ENCODE results near the gene GDPD2. TPM values are rescaled to one million over a fixed set of nuclear protein-coding genes. Genes with fewer than 3 reads are reported as not detected.

Gene GDPD2
- total RNA-seq, 1 experiment from 2014 or later = 0.84 TPM

GRCh38 chrX:70445951-70446350 is 22.8 kb downstream of the GDPD2 start:
- Histone ChIP-seq H3K4me1 (ENCODE audit: insufficient read depth, low read length, poor library complexity, severe bottlenecking) (no peaks in the 10 kb centered on the region), H3K27me3 (replicated peaks; ENCODE audit: insufficient read depth, low read depth, low read length, poor library complexity) (peaks cover 47% of the 10 kb centered on the region), H3K9me3 (ENCODE audit: low read depth, low read length, poor library complexity, severe bottlenecking) (no peaks in the 10 kb centered on the region), H3K4me3 (ENCODE audit: low read depth, low read length, poor library complexity, severe bottlenecking) (no peak overlapping the region), H3K27ac (ENCODE audit: low read depth, low read length, poor library complexity, severe bottlenecking) (no peak overlapping the region), H3K36me3 (ENCODE audit: insufficient read depth, low read length, poor library complexity, severe bottlenecking) (no peaks in the 10 kb centered on the region)
- TF ChIP-seq EZH2 (IDR thresholded peaks at IDR 0.05; ENCODE audit: borderline replicate concordance, low read depth, low read length, poor library complexity, severe bottlenecking) = no peak
- no peak for DNase-seq (ENCODE audit: low spot score)
- intact Hi-C loops (cut with micrococcal nuclease; ENCODE audit: unreplicated experiment) = no loop called here
- ChIA-PET CTCF (no interaction called here), POLR2A (ENCODE audit: low non-redundant PET) (interaction anchor here (0.6 kb wide), 1 partner anchor 28 kb away, joined by 4 read pairs; no protein-coding TSS in a partner anchor)
- BruUV-seq (replicated peaks) = no TSS peak

GRCh38 chrX:70446380-70447350 is 23.6 kb downstream of the GDPD2 start:
- no peak overlapping the region for H3K4me3 ChIP-seq (ENCODE audit: low read depth, low read length, poor library complexity, severe bottlenecking)
- H3K27me3 ChIP-seq (replicated peaks; ENCODE audit: insufficient read depth, low read depth, low read length, poor library complexity) = peaks cover 41% of the 10 kb centered on the region
- no TSS peak for BruUV-seq (replicated peaks)
- H3K9me3 ChIP-seq (ENCODE audit: low read depth, low read length, poor library complexity, severe bottlenecking) = no peaks in the 10 kb centered on the region
- no peak for DNase-seq (ENCODE audit: low spot score)
- intact Hi-C loops (cut with micrococcal nuclease; ENCODE audit: unreplicated experiment) = no loop called here
- no peak overlapping the region for H3K27ac ChIP-seq (ENCODE audit: low read depth, low read length, poor library complexity, severe bottlenecking)
- H3K36me3 ChIP-seq (ENCODE audit: insufficient read depth, low read length, poor library complexity, severe bottlenecking) = no peaks in the 10 kb centered on the region
- ChIA-PET CTCF (no interaction called here), POLR2A (ENCODE audit: low non-redundant PET) (interaction anchor here (0.6 kb wide), 1 partner anchor 27 kb away, joined by 4 read pairs; no protein-coding TSS in a partner anchor)
- no peaks in the 10 kb centered on the region for H3K4me1 ChIP-seq (ENCODE audit: insufficient read depth, low read length, poor library complexity, severe bottlenecking)
- no peak for TF ChIP-seq EZH2 (IDR thresholded peaks at IDR 0.05; ENCODE audit: borderline replicate concordance, low read depth, low read length, poor library complexity, severe bottlenecking)
- TF ChIP-seq, protein P1, sequence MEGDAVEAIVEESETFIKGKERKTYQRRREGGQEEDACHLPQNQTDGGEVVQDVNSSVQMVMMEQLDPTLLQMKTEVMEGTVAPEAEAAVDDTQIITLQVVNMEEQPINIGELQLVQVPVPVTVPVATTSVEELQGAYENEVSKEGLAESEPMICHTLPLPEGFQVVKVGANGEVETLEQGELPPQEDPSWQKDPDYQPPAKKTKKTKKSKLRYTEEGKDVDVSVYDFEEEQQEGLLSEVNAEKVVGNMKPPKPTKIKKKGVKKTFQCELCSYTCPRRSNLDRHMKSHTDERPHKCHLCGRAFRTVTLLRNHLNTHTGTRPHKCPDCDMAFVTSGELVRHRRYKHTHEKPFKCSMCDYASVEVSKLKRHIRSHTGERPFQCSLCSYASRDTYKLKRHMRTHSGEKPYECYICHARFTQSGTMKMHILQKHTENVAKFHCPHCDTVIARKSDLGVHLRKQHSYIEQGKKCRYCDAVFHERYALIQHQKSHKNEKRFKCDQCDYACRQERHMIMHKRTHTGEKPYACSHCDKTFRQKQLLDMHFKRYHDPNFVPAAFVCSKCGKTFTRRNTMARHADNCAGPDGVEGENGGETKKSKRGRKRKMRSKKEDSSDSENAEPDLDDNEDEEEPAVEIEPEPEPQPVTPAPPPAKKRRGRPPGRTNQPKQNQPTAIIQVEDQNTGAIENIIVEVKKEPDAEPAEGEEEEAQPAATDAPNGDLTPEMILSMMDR (conservative IDR thresholded peaks at IDR 0.05; ENCODE audit: low read depth, low read length) = no peak

- no TSS peak for BruUV-seq (replicated peaks)
Observed at GRCh38 chrX:70449457-70449966, 26.4 kb downstream of the GDPD2 start.

More at GRCh38 chrX:70449457-70449966, 26.4 kb downstream of the GDPD2 start:
- H3K9me3 ChIP-seq (ENCODE audit: low read depth, low read length, poor library complexity, severe bottlenecking) = no peaks in the 10 kb centered on the region
- H3K27ac ChIP-seq (ENCODE audit: low read depth, low read length, poor library complexity, severe bottlenecking) = no peak overlapping the region
- H3K27me3 ChIP-seq (replicated peaks; ENCODE audit: insufficient read depth, low read depth, low read length, poor library complexity) = peaks cover 17% of the 10 kb centered on the region
- no peaks in the 10 kb centered on the region for H3K4me1 ChIP-seq (ENCODE audit: insufficient read depth, low read length, poor library complexity, severe bottlenecking)
- TF ChIP-seq, protein P1 (conservative IDR thresholded peaks at IDR 0.05; ENCODE audit: low read depth, low read length) = no peak
- intact Hi-C loops (cut with micrococcal nuclease; ENCODE audit: unreplicated experiment) = no loop called here
- no peak overlapping the region for H3K4me3 ChIP-seq (ENCODE audit: low read depth, low read length, poor library complexity, severe bottlenecking)
- ChIA-PET CTCF (no interaction called here), POLR2A (ENCODE audit: low non-redundant PET) (no interaction called here)
- no peak for DNase-seq (ENCODE audit: low spot score)
- H3K36me3 ChIP-seq (ENCODE audit: insufficient read depth, low read length, poor library complexity, severe bottlenecking) = no peaks in the 10 kb centered on the region
